GM04503 (cell line): ENCODE measurements around the gene CAMKMT.
A peak's percentile ranks its signal among the peaks of the same experiment; 100 is the strongest.
"Not testable (repeated sequence)": the region's sequence is repeated elsewhere in the genome, so short reads cannot be mapped to it uniquely, and the experiment has no call there.

ENCODE experiments used
- DNase-seq: peaks from one replicate; pipeline ENCODE4 v3.0.0-alpha.2; 2012; ENCODE audit warnings: low read depth

CAMKMT gene

DNA sequence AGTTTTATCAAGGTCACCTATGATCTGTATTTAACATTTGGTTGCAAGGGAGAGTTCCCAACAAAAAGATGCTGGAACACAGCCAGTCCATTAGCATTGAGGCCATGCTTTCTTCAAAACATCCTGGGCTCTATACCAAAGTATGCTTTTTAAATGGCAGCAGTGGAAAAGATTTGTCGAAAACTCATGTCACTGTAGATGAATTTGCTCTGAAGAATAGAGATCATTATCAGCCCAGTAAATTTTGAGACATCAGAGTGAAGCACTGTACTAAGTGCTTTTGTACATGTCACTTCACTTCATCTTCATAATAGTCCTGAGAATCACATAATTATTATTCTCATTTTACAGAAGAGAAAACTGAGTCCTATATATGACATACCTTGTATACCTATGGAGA, 189.8 kb downstream of the CAMKMT start:
- no peak for DNase-seq

DNA sequence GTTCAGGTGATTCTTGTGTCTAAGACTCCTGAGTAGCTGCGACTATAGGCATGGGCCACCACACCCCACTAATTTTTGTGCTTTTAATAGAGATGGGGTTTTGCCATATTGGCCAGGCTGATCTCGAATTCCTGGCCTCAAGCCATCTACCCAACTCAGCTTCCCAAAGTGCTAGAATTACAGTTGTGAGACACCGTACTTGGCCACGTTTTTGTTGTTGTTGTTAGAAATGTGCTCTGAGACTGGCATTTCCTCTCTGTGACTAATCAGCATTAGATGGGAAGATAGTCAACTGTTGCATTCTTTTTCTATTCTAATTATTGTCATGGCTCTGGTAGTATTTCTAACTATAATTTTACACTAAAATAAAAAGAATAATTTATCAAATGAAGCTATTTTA, 191.7 kb downstream of the CAMKMT start:
- DNase-seq: peak; percentile 85

DNA sequence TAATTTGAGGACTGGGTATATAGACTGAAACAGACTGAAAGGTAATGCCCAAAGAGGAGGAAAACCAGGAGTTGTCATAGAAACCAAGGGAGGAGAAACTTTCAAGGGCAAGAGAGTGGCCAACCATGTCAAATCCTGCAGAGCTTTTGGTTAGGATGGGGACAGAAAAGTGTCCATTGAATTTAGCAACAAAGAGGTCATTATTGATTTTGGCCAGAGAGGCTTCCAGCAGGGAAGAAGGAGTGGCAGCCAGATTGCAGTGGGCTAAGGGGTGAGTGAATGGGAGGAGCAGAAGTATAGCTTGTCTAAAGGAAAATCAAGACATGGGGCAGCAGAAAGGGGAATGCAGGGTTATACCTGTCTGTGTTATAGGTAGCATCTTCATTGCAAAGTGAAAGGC, 194.0 kb downstream of the CAMKMT start:
- no peak for DNase-seq

DNA sequence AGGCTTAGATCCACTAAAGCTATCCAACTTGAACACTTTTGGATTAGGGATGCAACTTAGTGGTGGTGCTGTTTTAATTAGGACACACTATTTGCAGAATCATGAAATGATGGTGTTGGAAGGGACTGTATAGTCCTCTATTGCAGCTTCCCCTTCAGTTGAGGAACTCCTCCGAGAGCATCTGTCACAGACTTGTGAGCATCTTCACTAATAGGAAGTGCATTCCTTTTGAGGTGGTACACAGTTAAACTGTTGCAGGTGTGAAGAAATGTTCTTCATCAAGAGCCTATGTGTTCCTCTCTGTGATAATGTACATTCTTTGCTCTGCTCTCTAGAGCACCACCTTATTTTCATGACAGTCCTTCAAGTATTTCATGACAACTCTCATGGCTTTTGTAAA, 197.4 kb downstream of the CAMKMT start:
- DNase-seq: no peak

DNA sequence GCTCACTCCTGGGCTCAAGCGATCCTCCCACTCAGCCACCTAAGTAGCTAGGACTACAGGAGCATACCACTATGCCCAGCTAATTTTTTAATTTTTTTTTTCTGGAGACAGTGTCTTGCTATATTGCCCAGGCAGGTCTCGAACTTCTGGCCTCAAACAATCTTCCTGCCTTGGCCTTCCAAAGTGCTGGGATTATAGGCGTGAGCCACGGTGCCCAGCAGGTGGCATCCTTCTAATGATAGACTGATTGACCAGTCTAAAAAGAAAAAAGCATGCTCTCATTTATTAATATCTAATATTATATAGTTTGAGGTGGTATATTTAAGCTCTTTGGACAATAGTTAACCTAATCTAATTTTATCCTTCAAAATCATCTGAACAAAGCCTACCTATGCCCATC, 198.6 kb downstream of the CAMKMT start:
- DNase-seq: no peak

DNA sequence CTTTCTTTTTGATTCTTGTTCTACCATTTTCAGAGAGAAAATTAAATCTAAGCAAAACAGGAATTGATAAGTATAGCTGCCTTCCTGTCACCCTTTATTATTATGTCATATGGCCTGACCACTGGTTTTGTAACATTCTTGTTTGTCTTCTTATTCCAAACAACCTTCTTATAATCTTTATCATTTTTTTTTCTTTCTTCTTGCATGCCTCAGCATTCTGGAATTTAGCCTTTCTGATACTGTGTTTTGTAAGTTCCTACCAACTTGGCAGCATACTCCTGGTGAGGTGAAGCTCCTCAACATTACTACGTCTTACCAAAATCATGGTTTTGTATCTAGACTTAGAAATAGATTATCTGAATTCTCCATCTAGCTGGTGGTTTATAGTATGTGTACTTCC, 199.2 kb downstream of the CAMKMT start:
- DNase-seq: no peak

DNA sequence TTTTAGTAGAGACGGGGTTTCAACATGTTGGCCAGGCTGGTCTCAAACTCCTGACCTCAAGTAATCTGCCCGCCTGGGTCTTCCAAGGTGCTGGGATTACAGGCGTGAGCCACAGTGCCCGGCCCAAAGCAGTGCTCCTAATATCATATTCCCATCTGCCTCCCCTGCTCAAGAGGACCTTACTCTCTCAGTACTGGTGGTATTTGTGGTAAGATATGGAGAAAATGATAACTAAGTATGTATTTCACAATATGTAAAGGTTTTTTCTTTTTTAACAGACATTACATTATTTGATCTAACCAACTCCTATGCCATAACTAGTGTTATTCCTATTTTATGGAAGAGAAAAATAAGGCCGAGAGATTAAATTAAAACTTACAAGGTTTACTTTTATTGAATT, 201.0 kb downstream of the CAMKMT start:
- DNase-seq: no peak

DNA sequence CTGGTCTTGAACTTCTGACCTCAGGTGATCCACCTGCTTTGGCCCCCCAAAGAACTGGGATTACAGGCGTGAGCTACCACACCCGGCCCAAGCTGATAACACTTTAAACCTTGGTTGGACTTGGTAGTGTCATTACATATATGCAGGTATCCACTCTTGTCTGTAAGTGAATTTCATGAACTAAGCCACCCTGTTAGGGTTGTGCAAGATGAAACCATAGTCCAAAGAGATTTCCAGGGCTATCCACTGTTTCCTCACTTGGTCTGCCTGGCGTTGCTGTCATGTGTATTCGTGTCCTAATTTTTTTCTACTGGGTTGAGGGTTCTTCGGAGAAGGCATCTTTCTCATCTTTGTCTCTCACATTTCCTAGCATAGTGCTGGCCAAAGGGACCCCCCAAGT, 203.0 kb downstream of the CAMKMT start:
- DNase-seq: no peak

DNA sequence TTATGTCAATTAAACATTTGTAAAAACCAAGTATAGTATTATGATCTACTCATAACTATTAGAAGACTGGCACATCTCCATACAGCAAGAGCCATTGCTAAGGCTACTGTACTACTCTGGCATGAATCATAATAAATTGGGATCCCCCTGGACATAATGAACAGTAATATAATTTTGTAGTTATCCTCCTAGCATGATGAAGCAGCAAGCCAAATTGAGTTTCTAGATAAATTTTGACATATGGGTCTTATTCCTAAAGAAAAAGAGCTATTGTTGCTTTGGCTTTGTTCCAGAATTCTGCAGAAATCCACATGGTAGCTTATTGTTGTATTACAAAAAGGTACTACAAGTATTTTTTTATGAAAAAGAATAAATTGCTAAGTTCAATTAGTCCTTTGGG, 204.3 kb downstream of the CAMKMT start:
- no peak for DNase-seq

DNA sequence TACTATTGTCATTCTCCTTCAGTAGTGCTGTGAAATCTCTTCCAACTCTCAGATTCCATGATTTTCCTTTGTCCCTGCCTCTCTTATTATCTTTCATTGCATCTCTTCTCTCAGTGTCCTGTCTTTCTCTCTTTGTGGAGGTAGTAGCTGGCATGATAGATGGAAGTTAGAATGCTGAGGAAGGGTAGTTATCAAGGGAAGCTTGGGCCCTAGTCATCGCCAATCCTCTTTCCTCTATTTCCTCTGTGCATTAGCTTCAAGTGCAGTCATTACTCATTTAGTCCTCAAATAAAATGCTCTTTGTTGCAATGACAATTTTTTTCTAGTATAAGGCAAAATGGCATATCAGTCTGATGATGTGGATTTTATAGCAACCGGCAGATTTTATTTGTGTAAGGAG, 207.7 kb downstream of the CAMKMT start:
- DNase-seq: no peak

DNA sequence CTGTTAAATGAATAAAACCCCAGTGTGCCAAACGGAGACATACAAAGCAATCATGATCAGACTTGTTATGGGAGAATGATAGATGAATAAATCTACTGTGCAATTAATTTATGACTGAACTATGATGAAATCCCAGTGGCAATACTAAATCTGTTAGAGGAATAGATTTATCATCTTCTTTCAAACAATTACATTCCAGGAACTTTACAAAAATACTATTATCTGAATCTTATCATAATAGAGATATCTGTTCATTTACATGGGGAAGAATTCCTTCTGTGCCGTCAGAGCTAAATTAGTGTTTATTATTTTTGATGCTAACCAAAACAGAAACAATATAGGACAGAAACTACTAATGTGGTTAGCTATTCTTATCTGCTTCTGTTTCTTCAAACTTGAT, 208.5 kb downstream of the CAMKMT start:
- no peak for DNase-seq

DNA sequence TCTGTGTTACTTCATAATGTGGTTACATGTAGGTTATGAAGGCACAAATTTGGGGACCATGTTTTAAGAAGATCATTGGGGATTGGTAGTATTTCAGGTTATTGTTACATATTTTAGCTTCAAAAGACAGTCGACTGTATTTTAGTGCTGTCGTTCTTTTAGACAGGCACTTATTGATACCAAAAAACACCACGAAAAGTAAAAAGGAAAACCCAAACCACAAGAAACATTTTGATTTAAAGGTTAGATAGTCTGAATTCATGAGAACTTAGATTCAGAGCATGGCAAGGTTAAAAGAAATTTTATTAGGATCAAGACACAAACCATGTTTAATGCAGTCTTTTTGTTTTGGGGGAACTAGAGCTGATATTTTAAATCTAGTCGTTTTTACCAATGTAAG, 209.0 kb downstream of the CAMKMT start:
- DNase-seq: no peak

DNA sequence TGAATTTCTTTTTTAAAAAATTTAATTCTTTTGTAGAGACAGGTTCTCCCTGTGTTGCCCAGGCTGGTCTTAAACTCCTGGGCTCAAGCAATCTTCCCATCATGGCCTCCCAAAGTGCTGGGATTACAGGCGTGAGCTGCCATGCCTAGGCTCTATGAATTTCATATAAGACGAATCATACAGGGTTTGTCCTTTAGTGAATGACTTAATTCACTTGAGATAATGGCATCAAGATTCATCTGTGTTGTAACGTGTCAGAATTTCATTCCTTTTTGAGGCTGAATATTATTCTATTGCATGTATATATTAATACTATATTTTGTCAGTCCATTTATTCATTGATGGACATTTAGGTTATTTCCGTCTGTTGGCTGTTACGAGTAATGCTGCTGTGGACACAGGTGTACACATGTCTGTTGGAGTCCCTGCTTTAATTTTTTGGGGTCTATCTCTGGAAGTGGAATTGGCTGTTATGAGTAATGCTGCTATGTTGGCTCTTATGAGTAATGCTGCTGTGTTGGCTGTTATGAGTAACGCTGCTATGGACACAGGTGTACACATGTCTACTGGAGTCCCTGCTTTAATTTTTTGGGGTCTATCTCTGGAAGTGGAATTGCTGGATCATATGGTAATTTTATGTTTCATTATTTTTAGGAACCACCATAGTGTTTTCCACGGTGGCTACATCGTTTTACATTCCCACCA, 210.6 kb downstream of the CAMKMT start:
- DNase-seq: no peak

DNA sequence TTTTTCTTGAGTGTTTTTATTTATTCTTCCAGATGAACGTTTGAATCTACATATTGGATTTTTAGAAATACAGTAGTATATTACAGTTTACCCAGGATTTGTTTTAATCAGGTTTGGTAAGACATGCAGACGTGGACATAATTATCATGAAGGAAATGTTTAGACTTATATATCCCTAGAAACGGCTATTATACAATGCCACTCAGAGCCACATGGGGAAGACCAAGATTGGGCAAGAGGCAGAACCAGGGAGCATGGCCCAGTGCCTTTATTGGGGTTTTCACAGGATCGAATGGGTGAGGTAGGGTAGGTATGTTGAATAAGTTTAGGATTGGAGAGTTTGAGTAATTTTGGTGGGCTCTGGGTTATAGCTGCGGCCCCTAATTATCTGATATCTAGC, 212.2 kb downstream of the CAMKMT start:
- no peak for DNase-seq

DNA sequence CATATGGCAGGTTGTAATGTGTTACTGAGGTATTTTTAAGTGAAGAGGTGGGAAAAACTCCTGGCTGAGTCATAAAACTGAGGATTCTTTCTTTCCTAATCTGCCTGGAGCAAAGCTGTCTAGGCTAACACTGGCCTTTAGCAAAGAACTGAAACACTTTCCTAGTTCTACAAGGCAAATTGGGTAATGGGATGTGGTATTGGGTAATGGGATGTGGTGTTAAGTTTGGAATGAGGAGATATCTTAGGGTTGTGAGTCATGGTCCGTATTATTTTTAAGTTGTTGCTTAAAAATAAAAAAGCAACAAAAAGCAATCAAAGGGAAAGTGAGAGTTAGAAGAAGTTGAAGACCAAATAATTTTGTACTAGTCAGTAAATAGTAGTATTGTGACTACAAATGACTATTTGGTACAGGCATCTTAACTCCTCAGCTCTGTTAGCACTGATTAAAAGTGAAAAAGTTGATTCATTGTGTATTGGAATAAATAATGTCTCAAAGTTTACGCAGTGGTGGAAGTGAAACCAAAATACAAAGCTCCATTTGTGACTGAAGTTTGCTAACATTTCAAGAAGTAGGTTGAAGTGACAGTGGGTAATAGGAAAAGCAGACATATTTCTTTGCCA, 216.8 kb downstream of the CAMKMT start:
- peak; percentile 34 for DNase-seq

DNA sequence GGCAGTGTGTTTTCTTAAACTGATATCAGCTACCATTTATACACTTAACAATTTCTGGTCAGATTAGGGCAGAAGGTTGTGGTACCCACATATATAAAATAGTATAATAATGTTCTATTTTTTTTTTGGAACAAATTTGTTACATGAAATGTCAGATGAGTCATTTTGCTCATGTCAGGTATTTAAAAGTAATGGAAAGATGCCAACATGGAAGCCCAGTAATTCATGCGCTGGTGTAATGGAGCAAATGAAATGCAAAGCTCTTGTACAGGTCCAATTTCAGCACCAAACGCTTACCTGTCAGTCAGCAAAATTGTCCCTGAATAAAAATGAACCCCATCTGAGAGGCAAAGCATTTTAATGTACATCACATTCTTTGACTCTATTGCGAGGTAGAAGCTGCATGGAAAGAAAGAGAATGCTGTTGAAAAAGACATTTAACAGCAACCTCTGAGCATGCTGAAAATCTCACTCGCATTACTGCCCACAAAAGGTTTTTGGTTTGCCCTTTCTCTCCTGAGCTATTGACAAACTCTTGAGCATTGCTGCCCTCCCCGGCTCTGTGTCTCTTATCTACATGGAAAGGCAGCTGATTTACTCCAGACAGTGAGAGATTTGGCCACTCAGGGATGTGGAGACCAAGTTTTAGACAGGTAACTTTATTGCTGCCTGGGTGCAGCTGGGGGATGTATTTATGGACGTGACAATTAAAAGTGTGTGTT, 217.5 kb downstream of the CAMKMT start:
- no peak for DNase-seq

DNA sequence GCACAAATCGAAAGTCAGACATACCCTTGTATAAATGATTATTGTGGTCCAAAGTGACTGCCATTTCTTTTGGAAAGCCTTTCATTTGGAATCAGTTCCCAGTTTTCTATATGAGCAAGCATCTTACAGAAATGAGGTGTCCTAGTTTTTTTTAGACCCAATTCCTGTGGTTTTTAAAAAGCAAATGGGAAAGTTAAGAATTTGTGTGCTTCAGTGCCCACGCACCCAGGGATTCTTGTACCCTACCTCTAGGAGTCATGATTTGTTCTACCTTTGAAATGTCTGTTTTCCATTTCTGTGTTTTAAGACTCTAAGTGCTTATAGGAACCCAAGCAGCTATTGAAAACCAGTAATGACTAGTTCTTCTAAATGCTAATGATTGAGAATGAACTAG, 218.1 kb downstream of the CAMKMT start:
- DNase-seq: no peak

DNA sequence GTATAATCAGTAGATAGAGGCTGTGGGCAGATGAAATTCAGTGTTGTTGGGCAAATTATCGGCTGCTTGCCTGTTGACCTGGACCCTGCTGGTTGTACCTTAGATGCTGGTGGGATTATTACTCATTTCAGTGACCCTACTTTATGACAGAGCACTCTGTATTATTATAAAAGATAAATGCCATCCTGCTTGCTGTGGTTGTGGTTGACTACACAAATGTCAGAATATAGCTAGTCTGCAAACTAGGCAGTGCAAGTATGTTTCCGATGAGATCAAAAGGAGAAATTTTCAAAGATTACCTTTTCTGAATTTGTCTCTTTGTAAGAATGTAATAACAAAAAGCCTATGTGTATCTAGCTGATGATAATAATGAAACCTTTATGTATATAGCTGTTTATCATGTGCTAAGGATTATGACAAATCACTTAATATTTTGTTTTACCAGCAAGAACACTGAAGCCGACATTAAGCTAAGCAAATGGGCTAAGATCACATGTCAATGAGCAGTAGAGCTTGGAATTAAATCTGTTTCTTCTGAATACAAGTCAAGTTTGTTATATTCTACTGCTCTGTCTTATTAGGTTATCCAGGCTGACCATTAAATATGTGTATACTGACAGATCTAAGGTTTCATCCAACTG, 219.2 kb downstream of the CAMKMT start:
- no peak for DNase-seq

DNA sequence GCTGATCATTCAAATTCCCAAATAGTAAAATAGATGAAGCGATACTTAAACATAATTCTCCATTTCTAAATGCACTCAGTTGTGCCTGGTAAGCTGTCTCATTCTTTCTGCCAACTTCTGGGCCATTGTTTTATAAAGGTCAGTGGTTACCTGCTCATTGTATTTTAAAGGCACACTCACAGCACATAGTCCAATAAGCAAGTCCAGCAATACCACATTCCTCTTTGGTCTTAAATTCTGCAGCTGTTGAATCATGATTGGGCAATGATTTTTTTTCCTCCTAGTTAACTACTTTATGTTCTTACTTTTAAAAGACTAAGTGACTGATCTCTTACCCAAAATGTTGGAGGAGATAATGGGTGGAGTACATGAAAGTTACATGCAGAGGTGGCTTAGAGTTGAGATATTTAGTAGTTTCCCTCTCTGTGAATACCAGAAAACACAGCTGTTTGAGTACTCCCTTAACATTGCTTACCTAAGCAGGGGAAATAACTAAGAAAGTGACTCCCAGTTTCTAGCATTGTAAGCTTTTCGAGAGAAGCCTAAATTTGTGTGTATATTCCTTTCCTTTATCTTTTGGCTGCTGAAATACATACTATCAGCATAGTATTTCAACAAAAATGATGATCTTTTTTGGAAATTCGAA, 220.7 kb downstream of the CAMKMT start:
- DNase-seq: peak; percentile 18

DNA sequence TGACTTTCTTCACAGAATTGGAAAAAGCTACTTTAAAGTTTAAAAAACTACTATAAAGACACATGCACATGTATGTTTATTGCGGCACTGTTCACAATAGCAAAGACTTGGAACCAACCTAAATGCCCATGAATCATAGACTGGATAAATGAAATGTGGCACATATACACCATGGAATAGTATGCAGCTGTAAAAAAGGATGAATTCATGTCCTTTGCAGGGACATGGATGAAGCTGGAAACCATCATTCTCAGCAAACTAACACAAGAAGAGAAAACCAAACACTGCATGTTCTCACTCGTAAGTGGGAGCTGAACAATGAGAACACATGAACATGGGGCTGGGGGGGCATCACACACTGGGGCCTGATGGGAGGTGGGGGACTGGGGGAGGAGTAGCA, 233.9 kb downstream of the CAMKMT start:
- not testable (repeated sequence) for DNase-seq

DNA sequence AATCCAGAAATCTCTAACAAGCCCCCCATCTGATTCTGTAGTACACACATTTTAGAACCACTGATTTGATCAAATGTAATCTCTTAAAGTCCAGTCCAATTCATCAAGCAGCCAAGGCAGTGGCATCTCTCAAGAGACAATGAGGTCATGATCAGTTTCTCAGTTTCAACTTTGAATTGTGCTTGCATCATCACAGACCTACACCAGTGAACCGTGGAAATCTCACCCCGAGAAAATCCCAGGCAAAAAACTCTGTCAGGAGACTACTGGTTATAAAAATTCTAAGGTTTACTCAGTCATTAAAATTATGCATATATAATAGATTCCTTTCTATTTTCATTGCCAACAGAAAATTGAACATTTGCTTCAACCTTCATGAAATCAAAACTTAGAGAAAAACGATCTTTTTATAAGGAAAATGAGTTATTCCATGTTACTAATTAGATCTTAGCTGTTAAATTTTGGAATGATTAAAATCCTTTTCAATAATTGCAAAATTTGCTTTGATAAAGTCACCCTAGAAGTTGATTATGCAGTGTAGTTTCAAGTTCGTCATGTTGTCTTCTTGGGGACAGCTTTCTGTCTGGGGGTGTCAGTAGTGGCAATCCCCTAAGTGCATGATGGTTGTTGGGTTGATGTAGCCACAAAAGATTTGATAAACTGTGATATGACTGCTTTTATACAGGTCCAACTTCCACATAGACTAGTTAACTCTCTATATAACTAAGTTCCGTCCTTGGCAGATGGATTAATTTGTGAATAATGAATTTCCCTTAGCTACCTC, 235.0 kb downstream of the CAMKMT start:
- no peak for DNase-seq
